ENCODE results near the gene PTPN12.

PTPN12 gene

DNA sequence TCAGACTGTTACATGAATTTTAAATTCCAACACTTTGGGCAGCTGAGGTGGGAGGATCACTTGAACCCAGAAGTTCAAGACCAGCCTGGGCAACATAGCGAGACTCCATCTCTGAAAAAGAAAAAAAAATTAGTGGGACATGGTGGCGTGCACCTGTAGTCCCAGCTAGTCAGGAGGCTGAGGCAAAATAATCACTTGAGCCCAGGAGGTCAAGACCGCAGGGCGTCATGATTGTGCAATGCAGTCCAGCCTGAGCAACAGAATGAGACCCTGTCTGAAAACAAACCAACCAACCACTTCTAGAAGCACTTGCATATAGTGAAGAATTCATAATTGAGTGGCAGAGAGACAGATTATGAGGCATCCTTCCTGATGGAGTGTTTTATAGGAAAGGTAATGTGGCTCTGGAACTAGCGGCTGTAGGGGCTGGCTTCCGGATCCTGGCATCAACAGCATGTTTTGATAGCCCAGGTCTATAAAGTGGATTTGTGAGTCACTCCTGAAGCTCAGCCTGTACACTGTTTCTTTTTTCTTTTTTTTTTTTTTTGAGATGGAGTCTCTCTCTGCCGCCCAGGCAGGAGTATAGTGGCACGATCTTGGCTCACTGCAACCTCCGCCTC lies 118.9 kb downstream of the PTPN12 start:
- no peak overlapping the region for H3K4me2 ChIP-seq
- H3K27me3 ChIP-seq = no peaks in the 10 kb centered on the region
- no peaks in the 10 kb centered on the region for H3K9me3 ChIP-seq (replicated peaks in 1 of 11)
- H3K36me3 ChIP-seq = peaks cover 7 to 95% (median 61%) of the 10 kb centered on the region in 11 experiments; a peak in 17 of 22 replicates
- peak in 3 of 11 experiments; percentile 5 to 45 (median 26); a peak in 4 of 22 replicates for TF ChIP-seq Cebpa-rat (IDR thresholded peaks at IDR 0.05)
- H3K27ac ChIP-seq = no peak overlapping the region
- H3K4me1 ChIP-seq = peaks cover 0 to 16% (median 0%) of the 10 kb centered on the region in 10 experiments; a peak in 7 of 20 replicates
- no peak overlapping the region for H3K4me3 ChIP-seq
- H3K9ac ChIP-seq = no peak overlapping the region; a peak in 1 of 22 replicates
- peaks cover 0 to 41% (median 0%) of the 10 kb centered on the region in 11 experiments; a peak in 6 of 22 replicates for H4K20me1 ChIP-seq

DNA sequence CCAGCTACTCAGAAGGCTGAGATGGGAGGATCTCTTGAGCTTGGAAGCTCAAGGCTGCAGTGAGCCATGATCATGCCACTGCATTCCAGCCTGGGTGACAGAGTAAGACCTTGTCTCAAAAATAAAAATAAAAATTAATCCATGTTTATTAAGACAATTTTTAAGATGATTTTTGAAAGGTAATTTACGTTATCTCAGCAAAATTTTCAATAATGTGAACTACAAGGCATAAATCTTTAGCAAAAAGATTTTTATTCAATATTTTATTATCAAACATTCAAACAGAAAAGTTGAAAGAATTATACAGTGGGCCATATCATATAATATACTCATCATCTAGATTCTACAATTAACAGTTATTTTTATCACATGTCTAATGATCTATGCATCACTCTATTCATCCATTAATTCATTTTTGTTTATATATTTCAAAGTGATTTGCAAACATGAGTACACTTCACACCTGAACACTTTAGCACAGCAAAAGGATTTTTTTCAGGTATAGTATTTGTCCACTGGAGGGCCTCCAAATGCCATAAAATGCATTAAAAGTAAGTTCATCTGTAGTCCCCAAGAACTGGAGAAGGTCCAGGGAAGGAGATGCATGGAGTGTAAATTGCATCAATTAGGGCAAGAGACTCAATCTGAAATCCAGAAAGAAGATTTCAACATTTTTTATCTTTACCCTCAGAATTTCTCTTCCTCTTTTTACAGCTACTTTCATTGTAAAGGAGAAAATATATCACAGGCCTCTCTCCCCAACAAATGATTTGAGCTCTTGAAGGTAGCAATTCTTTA lies 120.5 kb downstream of the PTPN12 start:
- peak overlapping the region in 1 of 11 experiments; percentile 26; a peak in 1 of 22 replicates for H3K4me2 ChIP-seq
- peaks cover 7 to 99% (median 71%) of the 10 kb centered on the region in 11 experiments; a peak in 17 of 22 replicates for H3K36me3 ChIP-seq
- H3K4me3 ChIP-seq = no peak overlapping the region
- peak overlapping the region in 2 of 11 experiments; percentile 27 to 40; a peak in 2 of 22 replicates for H3K9ac ChIP-seq
- no peak for TF ChIP-seq Cebpa-rat (IDR thresholded peaks at IDR 0.05)
- H3K27me3 ChIP-seq = no peaks in the 10 kb centered on the region
- H3K27ac ChIP-seq = peak overlapping the region in 2 of 11 experiments; percentile 46 to 54; a peak in 4 of 22 replicates
- peaks cover 0 to 31% (median 0%) of the 10 kb centered on the region in 11 experiments; a peak in 5 of 22 replicates for H4K20me1 ChIP-seq
- H3K4me1 ChIP-seq = peaks cover 0 to 16% (median 0%) of the 10 kb centered on the region in 10 experiments; a peak in 8 of 20 replicates
- H3K9me3 ChIP-seq (replicated peaks in 1 of 11) = no peaks in the 10 kb centered on the region

DNA sequence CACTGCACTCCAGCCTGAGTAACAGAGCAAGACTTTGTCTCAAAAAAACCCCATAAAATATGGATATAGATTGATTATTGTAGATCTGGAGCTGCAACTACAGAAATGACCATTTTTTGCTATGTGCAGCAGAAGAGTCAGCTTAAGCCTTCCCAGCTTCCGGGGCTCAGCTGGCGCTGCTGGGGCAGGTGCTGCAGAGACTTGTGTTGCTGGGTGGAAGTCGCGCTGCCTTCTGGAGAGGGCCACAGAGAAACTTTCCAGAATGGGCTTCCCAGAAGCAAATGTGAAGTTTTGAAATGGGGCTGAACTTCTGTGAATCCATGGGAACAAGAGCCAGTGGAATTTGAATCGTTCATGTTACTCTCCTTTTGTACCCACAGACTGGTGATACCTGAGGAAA lies 121.8 kb downstream of the PTPN12 start:
- H3K4me2 ChIP-seq = no peak overlapping the region
- peaks cover 0 to 28% (median 0%) of the 10 kb centered on the region in 11 experiments; a peak in 5 of 22 replicates for H4K20me1 ChIP-seq
- no peaks in the 10 kb centered on the region for H3K27me3 ChIP-seq
- no peaks in the 10 kb centered on the region for H3K9me3 ChIP-seq (replicated peaks in 1 of 11)
- H3K4me3 ChIP-seq = no peak overlapping the region
- TF ChIP-seq Cebpa-rat (IDR thresholded peaks at IDR 0.05) = no peak
- H3K9ac ChIP-seq = no peak overlapping the region
- peaks cover 0 to 16% (median 0%) of the 10 kb centered on the region in 10 experiments; a peak in 8 of 20 replicates for H3K4me1 ChIP-seq
- H3K36me3 ChIP-seq = peaks cover 7 to 97% (median 61%) of the 10 kb centered on the region in 11 experiments; a peak in 17 of 22 replicates
- no peak overlapping the region; a peak in 2 of 22 replicates for H3K27ac ChIP-seq

DNA sequence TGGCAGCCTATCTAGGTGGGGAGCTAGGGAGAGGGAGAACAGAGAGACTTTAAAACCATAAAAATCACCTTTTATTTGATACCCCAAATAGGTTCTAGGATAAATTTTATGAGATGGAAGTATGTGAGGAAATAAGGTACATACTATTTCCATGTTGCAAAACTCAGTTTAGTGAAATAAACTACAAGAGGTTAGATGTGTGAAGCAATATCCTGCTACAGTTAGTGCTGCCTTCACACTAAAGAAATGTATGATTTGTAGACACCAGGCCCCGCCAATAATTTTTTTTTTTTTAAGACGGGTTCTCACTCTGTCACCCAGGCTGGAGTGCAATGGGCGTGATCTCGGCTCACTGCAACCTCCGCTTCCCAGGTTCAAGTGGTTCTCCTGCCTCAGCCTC lies 124.7 kb downstream of the PTPN12 start:
- peaks cover 0 to 23% (median 0%) of the 10 kb centered on the region in 11 experiments; a peak in 4 of 22 replicates for H4K20me1 ChIP-seq
- no peaks in the 10 kb centered on the region for H3K27me3 ChIP-seq
- H3K9ac ChIP-seq = no peak overlapping the region
- H3K9me3 ChIP-seq (replicated peaks in 1 of 11) = no peaks in the 10 kb centered on the region
- H3K4me3 ChIP-seq = no peak overlapping the region
- H3K4me2 ChIP-seq = no peak overlapping the region
- peaks cover 5 to 97% (median 44%) of the 10 kb centered on the region in 11 experiments; a peak in 15 of 22 replicates for H3K36me3 ChIP-seq
- H3K4me1 ChIP-seq = peaks cover 0 to 14% (median 0%) of the 10 kb centered on the region in 10 experiments; a peak in 8 of 20 replicates
- no peak overlapping the region for H3K27ac ChIP-seq
- TF ChIP-seq Cebpa-rat (IDR thresholded peaks at IDR 0.05) = no peak

DNA sequence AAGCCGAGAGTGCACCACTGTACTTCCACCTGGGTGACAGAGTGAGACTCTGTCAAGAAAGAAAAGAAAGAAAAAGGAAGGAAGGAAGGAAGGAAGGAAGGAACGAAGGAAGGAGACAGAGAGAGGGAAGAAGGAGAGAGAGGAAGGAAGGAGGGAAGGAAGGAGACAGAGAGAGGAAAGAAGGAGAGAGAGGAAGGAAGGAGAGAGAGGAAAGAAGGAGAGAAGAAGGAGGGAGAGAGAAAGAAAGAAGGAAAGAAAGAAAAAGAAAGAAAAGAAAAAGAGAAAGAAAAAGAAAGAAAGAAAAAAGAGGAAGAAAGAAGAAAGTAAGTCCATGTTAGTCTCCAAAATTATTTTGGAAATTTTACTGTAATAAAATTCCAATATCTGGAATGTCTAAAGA lies 125.8 kb downstream of the PTPN12 start:
- H3K27ac ChIP-seq = no peak overlapping the region
- H3K36me3 ChIP-seq = peaks cover 0 to 98% (median 40%) of the 10 kb centered on the region in 11 experiments; a peak in 13 of 22 replicates
- no peak overlapping the region for H3K4me2 ChIP-seq
- H3K27me3 ChIP-seq = no peaks in the 10 kb centered on the region
- peaks cover 0 to 4% (median 0%) of the 10 kb centered on the region in 10 experiments; a peak in 3 of 20 replicates for H3K4me1 ChIP-seq
- no peak for TF ChIP-seq Cebpa-rat (IDR thresholded peaks at IDR 0.05)
- no peaks in the 10 kb centered on the region for H3K9me3 ChIP-seq (replicated peaks in 1 of 11)
- H4K20me1 ChIP-seq = peaks cover 0 to 18% (median 0%) of the 10 kb centered on the region in 11 experiments; a peak in 4 of 22 replicates
- H3K4me3 ChIP-seq = no peak overlapping the region
- H3K9ac ChIP-seq = no peak overlapping the region

DNA sequence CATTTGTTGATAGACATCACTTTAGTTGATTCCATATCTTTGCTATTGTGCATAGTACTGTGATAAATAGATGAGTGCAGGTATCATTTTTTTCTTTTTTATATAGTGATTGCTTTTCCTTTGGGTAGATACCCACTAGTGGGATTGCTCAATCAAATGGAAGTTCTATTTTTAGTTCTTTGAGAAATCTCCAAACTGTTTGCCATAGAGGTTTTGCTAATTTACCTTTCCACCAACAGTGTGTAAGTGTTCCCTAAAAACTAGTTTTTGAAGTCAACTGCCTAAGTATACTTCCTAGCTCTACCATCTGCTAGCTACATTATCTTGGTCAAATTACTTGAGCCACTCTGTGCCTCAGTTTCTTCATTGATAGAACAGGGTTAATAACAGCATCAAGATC lies 127.6 kb downstream of the PTPN12 start:
- Histone ChIP-seq H3K9me3 (replicated peaks in 1 of 11) (no peaks in the 10 kb centered on the region), H3K27ac (no peak overlapping the region), H3K9ac (no peak overlapping the region), H3K4me2 (no peak overlapping the region), H4K20me1 (peaks cover 0 to 18% (median 0%) of the 10 kb centered on the region in 11 experiments; a peak in 2 of 22 replicates), H3K36me3 (peaks cover 0 to 97% (median 39%) of the 10 kb centered on the region in 11 experiments; a peak in 13 of 22 replicates), H3K4me1 (peaks cover 0 to 4% (median 0%) of the 10 kb centered on the region in 10 experiments; a peak in 1 of 20 replicates), H3K4me3 (no peak overlapping the region), H3K27me3 (no peaks in the 10 kb centered on the region)
- no peak for TF ChIP-seq Cebpa-rat (IDR thresholded peaks at IDR 0.05)

DNA sequence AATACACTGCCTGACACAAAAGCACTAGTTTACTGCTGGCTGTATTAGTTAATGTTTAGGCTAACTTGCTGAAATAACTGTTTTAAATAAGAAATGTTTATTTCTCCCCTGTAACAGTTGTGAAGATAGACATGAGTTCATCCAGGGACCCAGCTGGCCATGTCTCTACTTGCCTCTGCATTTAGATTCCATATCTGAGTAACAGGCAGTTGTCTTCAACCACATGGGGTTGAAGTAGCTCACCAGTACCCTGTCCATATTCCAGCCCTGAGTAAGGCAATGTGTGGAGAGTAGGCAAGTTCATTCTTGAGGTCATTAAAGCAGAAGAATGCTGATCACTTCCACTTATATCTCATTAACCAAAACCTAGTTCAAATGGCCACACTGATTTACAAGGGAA lies 128.1 kb downstream of the PTPN12 start:
- Histone ChIP-seq H3K4me2 (no peak overlapping the region), H3K36me3 (peaks cover 0 to 97% (median 39%) of the 10 kb centered on the region in 11 experiments; a peak in 13 of 22 replicates), H3K9ac (no peak overlapping the region), H3K27ac (no peak overlapping the region), H3K4me3 (no peak overlapping the region), H4K20me1 (peaks cover 0 to 18% (median 0%) of the 10 kb centered on the region in 11 experiments; a peak in 2 of 22 replicates), H3K27me3 (no peaks in the 10 kb centered on the region), H3K4me1 (peaks cover 0 to 4% (median 0%) of the 10 kb centered on the region in 10 experiments; a peak in 1 of 20 replicates), H3K9me3 (replicated peaks in 1 of 11) (no peaks in the 10 kb centered on the region)
- no peak for TF ChIP-seq Cebpa-rat (IDR thresholded peaks at IDR 0.05)

DNA sequence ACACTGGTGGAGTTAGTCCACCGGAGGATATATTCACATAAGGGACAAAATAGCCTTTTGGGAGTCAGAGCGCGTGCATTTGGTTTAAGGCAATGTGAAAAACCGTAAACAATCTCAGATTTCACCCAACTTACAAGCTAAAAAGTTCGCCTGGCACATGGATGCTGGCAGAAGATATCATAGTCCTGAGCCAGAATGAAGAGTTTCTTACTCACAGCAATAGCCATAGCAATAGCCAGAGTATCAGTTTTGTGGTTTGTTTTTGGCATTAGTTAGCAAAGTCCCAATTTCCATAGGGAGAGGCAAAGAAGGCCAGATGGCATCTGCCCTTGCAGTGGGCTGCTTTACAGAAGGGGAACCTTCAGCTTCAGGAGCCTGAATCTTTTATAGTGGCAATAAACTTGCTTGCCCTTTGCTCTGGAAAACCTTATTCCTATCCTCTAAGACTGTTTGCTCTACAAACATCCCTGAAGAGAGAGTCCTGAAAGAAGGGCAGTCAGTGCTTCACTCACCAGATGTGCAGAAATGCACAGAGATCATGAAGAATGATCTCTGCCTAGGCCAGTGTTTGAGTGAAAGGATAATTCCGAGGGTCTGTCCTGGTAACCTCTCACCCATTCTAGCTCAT lies 130.5 kb downstream of the PTPN12 start:
- Histone ChIP-seq H3K36me3 (peaks cover 0 to 97% (median 18%) of the 10 kb centered on the region in 11 experiments; a peak in 12 of 22 replicates), H4K20me1 (peaks cover 0 to 18% (median 0%) of the 10 kb centered on the region in 11 experiments; a peak in 2 of 22 replicates), H3K4me2 (no peak overlapping the region), H3K4me3 (no peak overlapping the region), H3K9me3 (replicated peaks in 1 of 11) (no peaks in the 10 kb centered on the region), H3K9ac (no peak overlapping the region), H3K4me1 (peaks cover 0 to 4% (median 0%) of the 10 kb centered on the region in 10 experiments; a peak in 1 of 20 replicates), H3K27ac (no peak overlapping the region), H3K27me3 (no peaks in the 10 kb centered on the region)
- no peak for TF ChIP-seq Cebpa-rat (IDR thresholded peaks at IDR 0.05)
